Prostate gland (tissue), 1 donor: Measurements from ENCODE around the gene PBX4.

ENCODE experiments used
- POLR2A ChIP-seq: fragments of 450-650 bp; IDR thresholded peaks from one replicate; pipeline ENCODE4 v1.6.1; 2016; ENCODE audit warnings: antibody characterized with exemption, mild to moderate bottlenecking
- POLR2AphosphoS5 ChIP-seq: sonication (generic); formaldehyde crosslinking; IDR thresholded peaks from one replicate; pipeline ENCODE4 v1.6.1; 2017; ENCODE audit warnings: antibody characterized with exemption

DNA sequence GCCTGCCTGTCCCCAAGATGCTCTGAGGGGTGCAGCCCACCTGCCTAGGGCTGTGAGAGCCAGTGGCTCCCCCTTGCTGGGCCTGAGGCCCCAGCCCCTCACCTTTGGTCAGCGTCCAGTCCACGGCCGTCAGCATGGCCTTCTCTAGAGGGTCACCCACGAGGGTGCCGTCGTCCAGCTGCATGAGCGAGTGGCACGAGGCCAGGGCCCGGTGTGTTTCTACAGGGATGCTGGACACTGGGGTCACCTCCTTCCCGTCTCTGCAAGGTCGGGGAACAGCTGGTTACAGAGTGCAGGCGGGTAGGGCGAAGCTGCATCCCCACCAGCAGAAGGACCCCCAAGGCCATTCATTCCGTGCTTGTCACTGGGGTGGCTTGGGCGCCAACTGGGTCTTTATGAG is 36.0 kb upstream of the PBX4 start:
- TF ChIP-seq POLR2AphosphoS5 (no peak), POLR2A (no peak)
